HepG2 (cell line): ENCODE results near the gene ATP11A. TPM values are rescaled to one million over a fixed set of nuclear protein-coding genes. Genes with fewer than 3 reads are reported as not detected.

ENCODE experiments used
- CREB1 ChIP-seq, 2 experiments: fragments of 450-650 bp in 1 of 2; IDR thresholded peaks; 2 replicates each; pipeline ENCODE4 v1.6.1; 2016 to 2017; ENCODE audit warnings: control low read depth in 1 of 2, mild to moderate bottlenecking in 1 of 2, missing compliant biosample characterization in 1 of 2, missing genetic modification characterization in 1 of 2
- CREM ChIP-seq, 2 experiments: sonication (generic) in 1 of 2; formaldehyde crosslinking in 1 of 2; IDR thresholded peaks; 2 replicates each; pipeline versions ENCODE4 v1.4.0 to v1.6.1; 2016 to 2020; ENCODE audit warnings: antibody characterized with exemption in 1 of 2, mild to moderate bottlenecking in 1 of 2, missing genetic modification reagents in 1 of 2
- HDAC2 ChIP-seq: sonication (generic); formaldehyde crosslinking; IDR thresholded peaks from 2 replicates; pipeline ENCODE4 v1.4.0; 2020; ENCODE audit warnings: missing genetic modification reagents
- MATR3 ChIP-seq: sonication (generic); formaldehyde crosslinking; IDR thresholded peaks from 2 replicates; pipeline ENCODE4 v1.4.0; 2020; ENCODE audit warnings: missing genetic modification reagents
- MEIS1 ChIP-seq: sonication (generic); formaldehyde crosslinking; IDR thresholded peaks from 2 replicates; pipeline ENCODE4 v1.9.0; 2021; ENCODE audit warnings: mild to moderate bottlenecking, missing genetic modification reagents, moderate library complexity, borderline replicate concordance
- RFXANK ChIP-seq: IDR thresholded peaks from 2 replicates; pipeline ENCODE4 v1.6.1; 2016
- RXRB ChIP-seq: IDR thresholded peaks from 2 replicates; pipeline ENCODE4 v1.6.1; 2016; ENCODE audit warnings: borderline replicate concordance, missing genetic modification reagents, missing compliant biosample characterization
- SKIL ChIP-seq: sonication (generic); formaldehyde crosslinking; IDR thresholded peaks from 2 replicates; pipeline ENCODE4 v1.8.0; 2022; ENCODE audit warnings: missing genetic modification reagents, mild to moderate bottlenecking, moderate library complexity, borderline replicate concordance
- THYN1 ChIP-seq: sonication (generic); formaldehyde crosslinking; IDR thresholded peaks from 2 replicates; pipeline ENCODE4 v1.8.1; 2023; ENCODE audit warnings: low read depth, mild to moderate bottlenecking, moderate library complexity, missing genetic modification reagents, borderline replicate concordance
- TOPORS ChIP-seq: sonication (generic); formaldehyde crosslinking; IDR thresholded peaks from 2 replicates; pipeline ENCODE4 v1.8.0; 2023; ENCODE audit warnings: mild to moderate bottlenecking, missing genetic modification reagents
- ZBTB43 ChIP-seq: sonication (generic); formaldehyde crosslinking; conservative IDR thresholded peaks from 2 replicates; pipeline ENCODE4 v1.4.0; 2020; ENCODE audit warnings: missing genetic modification reagents
- ZBTB8A ChIP-seq: sonication (generic); formaldehyde crosslinking; IDR thresholded peaks from 2 replicates; pipeline ENCODE4 v1.4.0; 2020; ENCODE audit warnings: mild to moderate bottlenecking, low read depth, missing genetic modification reagents, borderline replicate concordance
- ZC3H13 ChIP-seq: sonication (generic); formaldehyde crosslinking; IDR thresholded peaks from 2 replicates; pipeline ENCODE4 v1.8.1; 2023; ENCODE audit warnings: mild to moderate bottlenecking, missing genetic modification reagents, moderate library complexity
- ZHX1 ChIP-seq: sonication (generic); formaldehyde crosslinking; IDR thresholded peaks from 2 replicates; pipeline ENCODE4 v1.8.1; 2022; ENCODE audit warnings: low read depth, mild to moderate bottlenecking, missing genetic modification reagents
- ZNF224 ChIP-seq: sonication (generic); formaldehyde crosslinking; IDR thresholded peaks from 2 replicates; pipeline ENCODE4 v1.5.0; 2020; ENCODE audit warnings: mild to moderate bottlenecking, missing genetic modification reagents
- ZNF292 ChIP-seq: sonication (generic); formaldehyde crosslinking; IDR thresholded peaks from 2 replicates; pipeline ENCODE4 v1.8.1; 2022; ENCODE audit warnings: mild to moderate bottlenecking, low read depth, missing genetic modification reagents, borderline replicate concordance
- ZNF431 ChIP-seq: sonication (generic); formaldehyde crosslinking; IDR thresholded peaks from 2 replicates; pipeline ENCODE4 v1.9.0; 2022; ENCODE audit warnings: missing genetic modification reagents, low read depth, mild to moderate bottlenecking, borderline replicate concordance
- ZNF781 ChIP-seq: sonication (generic); formaldehyde crosslinking; IDR thresholded peaks from 2 replicates; pipeline ENCODE4 v1.5.1; 2020; ENCODE audit warnings: borderline replicate concordance, mild to moderate bottlenecking, missing genetic modification reagents; ENCODE audit errors: not compliant biosample characterization
- ZNF800 ChIP-seq: sonication (generic); formaldehyde crosslinking; IDR thresholded peaks from 2 replicates; pipeline ENCODE4 v1.4.0; 2020; ENCODE audit warnings: missing genetic modification reagents
- ZNF841 ChIP-seq: sonication (generic); formaldehyde crosslinking; IDR thresholded peaks from 2 replicates; pipeline ENCODE4 v1.8.1; 2023; ENCODE audit warnings: missing genetic modification reagents, borderline replicate concordance
- ZSCAN30 ChIP-seq: sonication (generic); formaldehyde crosslinking; IDR thresholded peaks from 2 replicates; pipeline ENCODE4 v1.5.0; 2020; ENCODE audit warnings: mild to moderate bottlenecking, missing genetic modification reagents
- polyA plus RNA-seq, 8 experiments: library from polyadenylated mRNA; depleted of rRNA in 3 of 8; stranded (reverse) in 7 of 8; unstranded in 1 of 8; fragments of >200 nt; fragmentation: Illumina TruSeq in 4 of 8; extraction: Trizol in 4 of 8; gene quantifications; 2 replicates each; pipeline versions ENCODE4 v1.2.1 to v1.2.3, GENCODE V29; 2011 to 2016; ENCODE audit warnings: low read depth in 4 of 8, missing spikeins in 1 of 8, mixed read lengths in 1 of 8; ENCODE audit not compliant: insufficient read depth in 1 of 8
- total RNA-seq, 5 experiments: library from RNA; depleted of rRNA; stranded (reverse); fragments of >200 nt; fragmentation: Illumina TruSeq; extraction: Trizol; gene quantifications; 2 replicates each; pipeline ENCODE4 v1.2.3, GENCODE V29; 2016; ENCODE audit warnings: low read depth in 1 of 5

The ATP11A gene
- total and polyA plus RNA-seq, 2 of the 13 experiments (the other 11 are each of a cell fraction or from before 2014, with no cell fraction given): 18.4 to 20.1 TPM

GRCh38 chr13:112905990-112906641 lies 216.3 kb downstream of the ATP11A start (continued):
- TF ChIP-seq ZHX1: no peak
- no peak for TF ChIP-seq ZBTB8A
- 0 out of 2 replicates have a peak, but pooled peaks have one; percentile 25 for TF ChIP-seq SKIL (CRISPR knock-in tag)
- no peak for TF ChIP-seq TOPORS (CRISPR knock-in tag)
- peak; percentile 97 for TF ChIP-seq ZNF292 (CRISPR knock-in tag)
- no peak for TF ChIP-seq CREB1 (IDR thresholded peaks at IDR 0.05)
- TF ChIP-seq CREB1 (CRISPR knock-in tag; IDR thresholded peaks at IDR 0.05): no peak
- no peak; the same call in 1 of the 2 replicates for TF ChIP-seq ZNF841 (CRISPR knock-in tag)
- TF ChIP-seq RXRB: no peak; the same call in 1 of the 2 replicates
- no peak for TF ChIP-seq MATR3 (CRISPR knock-in tag)
- TF ChIP-seq MEIS1 (CRISPR knock-in tag): no peak
- no peak for TF ChIP-seq ZNF431 (CRISPR knock-in tag)
- peak; percentile 61; the same call in 1 of the 2 replicates for TF ChIP-seq HDAC2
- TF ChIP-seq ZNF781 (CRISPR knock-in tag): no peak
- TF ChIP-seq ZBTB43 (CRISPR knock-in tag): 0 out of 2 replicates have a peak, but pooled peaks have one; percentile 25
- no peak for TF ChIP-seq THYN1
- no peak for TF ChIP-seq ZNF800
- TF ChIP-seq ZNF224 (CRISPR knock-in tag): no peak
- TF ChIP-seq RFXANK (CRISPR knock-in tag): no peak
- no peak for TF ChIP-seq ZSCAN30
- no peak for TF ChIP-seq ZC3H13 (CRISPR knock-in tag)
- TF ChIP-seq CREM (IDR thresholded peaks at IDR 0.05): no peak
- TF ChIP-seq CREM (CRISPR knock-in tag; IDR thresholded peaks at IDR 0.05): no peak
